Heart left ventricle (tissue), 16 donors: ENCODE data around the gene ABCD1. TPM values are rescaled to one million over a fixed set of nuclear protein-coding genes. Genes with fewer than 3 reads are reported as not detected.
A peak's percentile ranks its signal among the peaks of the same experiment; 100 is the strongest.

Experiments used
- ATAC-seq, 4 donors: fragments of 200-7000 bp; cut with Tn5 transposase; one replicate each; pipeline ENCODE4 v1.9.1; 2020 to 2022; ENCODE audit warnings: moderate library complexity in 4 of 4, mild to moderate bottlenecking in 3 of 4, moderate number of reproducible peaks in 1 of 4
- DNase-seq, 5 donors: peaks; one replicate each; pipeline ENCODE4 v3.0.0-alpha.2; 2020
- H3K27ac ChIP-seq, 12 donors: fragments of 200-600 bp; sonication (generic) in 4 of 12; one replicate each; pipeline versions ENCODE4 v1.5.0 to v1.8.0; 2016 to 2022; ENCODE audit warnings: mild to moderate bottlenecking in 2 of 12
- H3K27me3 ChIP-seq, 9 donors: fragments of 200-600 bp; sonication (generic) in 2 of 9; one replicate each; pipeline versions ENCODE4 v1.5.1 to v1.8.0; 2016 to 2022; ENCODE audit warnings: mild to moderate bottlenecking in 3 of 9
- H3K36me3 ChIP-seq, 9 donors: fragments of 200-600 bp; sonication (generic) in 2 of 9; one replicate each; pipeline versions ENCODE4 v1.5.0 to v1.8.0; 2018 to 2022; ENCODE audit warnings: mild to moderate bottlenecking in 2 of 9
- H3K4me1 ChIP-seq, 12 donors: fragments of 200-600 bp; sonication (generic) in 4 of 12; one replicate each; pipeline versions ENCODE4 v1.5.0 to v1.8.0; 2016 to 2022; ENCODE audit warnings: mild to moderate bottlenecking in 3 of 12
- H3K4me3 ChIP-seq, 12 donors: fragments of 200-600 bp; sonication (generic) in 4 of 12; one replicate each; pipeline versions ENCODE4 v1.5.0 to v1.8.0; 2017 to 2022; ENCODE audit warnings: mild to moderate bottlenecking in 9 of 12, moderate library complexity in 4 of 12
- H3K9me3 ChIP-seq, 12 donors: fragments of 200-600 bp; sonication (generic) in 4 of 12; one replicate each; pipeline versions ENCODE4 v1.5.0 to v1.8.0; 2016 to 2022; ENCODE audit warnings: mild to moderate bottlenecking in 1 of 12
- CTCF ChIP-seq, 12 donors: fragments of 200-600 bp; sonication (generic) in 4 of 12; IDR thresholded peaks; one replicate each; pipeline versions ENCODE4 v1.5.0 to v1.8.0; 2018 to 2022; ENCODE audit warnings: antibody characterized with exemption in 12 of 12, mild to moderate bottlenecking in 5 of 12
- POLR2A ChIP-seq, 2 donors: fragments of 450-650 bp; IDR thresholded peaks; one replicate each; pipeline ENCODE4 v1.6.1; 2017; ENCODE audit warnings: antibody characterized with exemption in 2 of 2, mild to moderate bottlenecking in 2 of 2, moderate library complexity in 2 of 2
- WGBS, 4 donors: extraction: QIAGEN DNeasy Blood & Tissue Kit in 2 of 4; methylation state at CpG; one replicate each; pipeline versions ENCODE4 v1.1.5 to v1.1.7; 2013 to 2018; 5-methylcytosine and 5-hydroxymethylcytosine counted together
- intact Hi-C, 10 donors: fragments of 100-400 bp; cut with DNase I; formaldehyde crosslinking; loops; one replicate each; pipeline versions ENCODE4 v1.11.1 to v1.14.2; 2022
- polyA plus RNA-seq, 2 donors: library from polyadenylated mRNA; stranded (reverse); fragments of 200-250 nt; gene quantifications; one replicate each; pipeline ENCODE4 v1.2.3, GENCODE V29; 2013
- total RNA-seq, 9 donors: library from RNA; depleted of rRNA in 2 of 9; stranded (reverse); fragments of >200 nt in 2 of 9; fragmentation: NEBNext Ultra II Directional in 3 of 9; extraction: Animal tissue kit (Norgen Biotek cat#: 25700) in 3 of 9; gene quantifications; one replicate each; pipeline versions ENCODE4 v1.1.0 to v1.2.4, GENCODE V29; 2016 to 2023
- donor health status: ischemic (EF 13 %, LVEDD 7.1; RV severe dilation, severe dysfunction).
- donor health status: healthy with polysubstance abuse.
- donor health status: DM: no; HTN: yes; CAD: no.
- donor health status: DM: no; HTN: no; CAD: no.
- donor health status: ischemic (EF 25% LVEDD 6.9; RV normal size, moderate dysfunction).
- donor health status: ischemic (EF 25% LVEDD 5.7; RV mildly dilated, moderate dysfunction).
- donor health status: healthy.
- donor health status: DM: yes; HTN: yes; CAD: no.
- donor health status: ischemic (EF 35%, LVEDD 5.7; RV mildly dilated, moderate dysfunction).
- donor health status: nonischemic (EF 11% LVEDD 7.7; RV severe dilation, severe dysfunction).
- donor health status: DM: yes; HTN: yes; CAD: no.
- donor health status: PGD.
- donor health status: ischemic (EF 29% LVEDD 5.4; RV normal size, mild dysfunction).
- donor health status: nonischemic (EF 23%, LVEDD 6.1; RV moderate dilation, normal function).

ABCD1 gene
- total and polyA plus RNA-seq, 11 donors: 12.9 to 25.6 (median 15.6) TPM

GRCh38 chrX:153685156-153685536, 39.5 kb upstream of the ABCD1 start:
- Histone ChIP-seq H3K27ac (no peak overlapping the region), H3K4me1 (peaks cover 0 to 8% (median 0%) of the 10 kb centered on the region in 12 donors), H3K9me3 (peaks cover 0 to 4% (median 0%) of the 10 kb centered on the region in 12 donors), H3K27me3 (peaks cover 0 to 18% (median 0%) of the 10 kb centered on the region in 9 donors), H3K36me3 (no peaks in the 10 kb centered on the region), H3K4me3 (no peak overlapping the region)
- WGBS, 4 donors: 64 to 77% (median 66%) methylated on average over 17 to 21 of the region's 21 CpGs
- ATAC-seq (no peak), DNase-seq (peak in 1 of 5 donors; percentile 15)
- intact Hi-C loops: no loop called here
- TF ChIP-seq POLR2A (IDR thresholded peaks at IDR 0.05) (no peak), CTCF (IDR thresholded peaks at IDR 0.05) (no peak)

- no peak overlapping the region for H3K27ac ChIP-seq
- 72 to 81% (median 77%) methylated on average over 24 of the region's 24 CpGs for WGBS, 4 donors
- H3K4me3 ChIP-seq: no peak overlapping the region
- intact Hi-C loops: no loop called here
- peak in 3 of 5 donors; percentile 7 to 23 (median 23) for DNase-seq
- H3K36me3 ChIP-seq: no peaks in the 10 kb centered on the region
- H3K27me3 ChIP-seq: peaks cover 0 to 18% (median 0%) of the 10 kb centered on the region in 9 donors
- peaks cover 0 to 4% (median 0%) of the 10 kb centered on the region in 12 donors for H3K9me3 ChIP-seq
- TF ChIP-seq POLR2A (IDR thresholded peaks at IDR 0.05) (no peak), CTCF (IDR thresholded peaks at IDR 0.05) (no peak)
- ATAC-seq: no peak
- peaks cover 0 to 8% (median 0%) of the 10 kb centered on the region in 12 donors for H3K4me1 ChIP-seq
These were observed 38.6 kb upstream of the ABCD1 start for GRCh38 chrX:153685751-153686696.

- ATAC-seq: no peak
- H3K36me3 ChIP-seq: no peaks in the 10 kb centered on the region
- H3K27me3 ChIP-seq: peaks cover 0 to 18% (median 0%) of the 10 kb centered on the region in 9 donors
- H3K4me3 ChIP-seq: no peak overlapping the region
- peaks cover 0 to 4% (median 0%) of the 10 kb centered on the region in 12 donors for H3K9me3 ChIP-seq
- peak overlapping the region in 1 of 12 donors; percentile 80 for H3K27ac ChIP-seq
- intact Hi-C loops: loop anchor here in 1 of 10 donors (1.0 kb wide), 1 partner anchor 22 kb away; no protein-coding TSS in a partner anchor
- TF ChIP-seq POLR2A (IDR thresholded peaks at IDR 0.05) (no peak), CTCF (IDR thresholded peaks at IDR 0.05) (no peak)
- H3K4me1 ChIP-seq: peaks cover 0 to 8% (median 0%) of the 10 kb centered on the region in 12 donors
- peak in 1 of 5 donors; percentile 19 for DNase-seq
- 41 to 78% (median 52%) methylated on average over 6 to 9 of the region's 9 CpGs for WGBS, 4 donors
These were observed 37.9 kb upstream of the ABCD1 start for GRCh38 chrX:153686711-153687110.
